Fibroblast of lung (primary cell): ENCODE data around the gene CHCHD10. TPM values are rescaled to one million over a fixed set of nuclear protein-coding genes. Genes with fewer than 3 reads are reported as not detected.

Source experiments
- DNase-seq, 2 donors: peaks; one replicate each; pipeline versions ENCODE4 v3.0.0 to v3.0.0-alpha.2; 2010; ENCODE audit warnings: low read depth in 2 of 2
- H2AFZ ChIP-seq: 2 replicates; pipeline ENCODE4 v1.5.1; 2012; ENCODE audit warnings: low read length, control low read depth, inconsistent platforms
- H3K27ac ChIP-seq: 2 replicates; pipeline ENCODE4 v1.5.1; 2011; ENCODE audit warnings: low read length, control low read depth; ENCODE audit not compliant: insufficient read depth
- H3K27me3 ChIP-seq: 2 replicates; pipeline ENCODE4 v1.5.1; 2011; ENCODE audit warnings: mild to moderate bottlenecking, low read length; ENCODE audit not compliant: control insufficient read depth, insufficient read depth
- H3K36me3 ChIP-seq: 2 replicates; pipeline ENCODE4 v1.5.1; 2011; ENCODE audit warnings: low read length; ENCODE audit not compliant: control insufficient read depth, insufficient read depth
- H3K4me1 ChIP-seq: 2 replicates; pipeline ENCODE4 v1.5.1; 2011; ENCODE audit warnings: low read length; ENCODE audit not compliant: control insufficient read depth, insufficient read depth; ENCODE audit errors: extremely low read depth
- H3K4me2 ChIP-seq: 2 replicates; pipeline ENCODE4 v1.5.1; 2011; ENCODE audit warnings: low read length, control low read depth; ENCODE audit not compliant: insufficient read depth; ENCODE audit errors: extremely low read depth
- H3K4me3 ChIP-seq, 4 experiments: fragments of 200-600 bp in 1 of 4; sonication (generic) in 1 of 4; replicated peaks in 1 of 4; 2 replicates each; pipeline ENCODE4 v1.5.1; 2011 to 2016; ENCODE audit warnings: low read length in 4 of 4, low read depth in 3 of 4, mild to moderate bottlenecking in 3 of 4, control low read depth in 2 of 4, inconsistent platforms in 1 of 4, mixed read lengths in 1 of 4; ENCODE audit not compliant: insufficient read depth in 1 of 4; ENCODE audit errors: control extremely low read depth in 1 of 4
- H3K79me2 ChIP-seq: 2 replicates; pipeline ENCODE4 v1.5.1; 2012; ENCODE audit warnings: mild to moderate bottlenecking, low read length, inconsistent platforms; ENCODE audit not compliant: control insufficient read depth, insufficient read depth
- H3K9ac ChIP-seq: 2 replicates; pipeline ENCODE4 v1.5.1; 2011; ENCODE audit warnings: mild to moderate bottlenecking, low read length, control low read depth; ENCODE audit not compliant: insufficient read depth
- H3K9me3 ChIP-seq: 2 replicates; pipeline ENCODE4 v1.5.1; 2012; ENCODE audit warnings: low read depth, low read length; ENCODE audit not compliant: control insufficient read depth, insufficient read depth
- H4K20me1 ChIP-seq: 2 replicates; pipeline ENCODE4 v1.5.1; 2011; ENCODE audit warnings: low read length; ENCODE audit not compliant: control insufficient read depth, insufficient read depth; ENCODE audit errors: extremely low read depth
- EZH2 ChIP-seq: IDR thresholded peaks from 2 replicates; pipeline ENCODE4 v1.5.1; 2012; ENCODE audit warnings: low read length, control low read depth, mild to moderate bottlenecking; ENCODE audit errors: missing control alignments
- polyA plus RNA-seq, 2 donors: library from polyadenylated mRNA; depleted of rRNA in 1 of 2; stranded (reverse) in 1 of 2; unstranded in 1 of 2; fragments of >200 nt; gene quantifications; 2 replicates each; pipeline ENCODE4 v1.2.1, GENCODE V29; 2011 to 2012; ENCODE audit warnings: missing spikeins in 1 of 2
- total RNA-seq: library from RNA; depleted of rRNA; stranded (reverse); fragments of >200 nt; gene quantifications from 2 replicates; pipeline ENCODE4 v1.2.1, GENCODE V29; 2014
- TF ChIP-seq, protein P1 (sequence below), 2 donors: IDR thresholded peaks in 1 of 2; conservative IDR thresholded peaks in 1 of 2; 1 replicate in 1 of 2; 2 replicates in 1 of 2; pipeline ENCODE4 v1.5.1; 2011 to 2012; ENCODE audit warnings: low read length in 2 of 2, control low read depth in 1 of 2, inconsistent platforms in 1 of 2, low read depth in 1 of 2, mild to moderate bottlenecking in 1 of 2

Gene CHCHD10
- total and polyA plus RNA-seq, 2 donors (not counting 1 experiment from before 2014, with no cell fraction given): 5.4 to 11.4 TPM

DNA sequence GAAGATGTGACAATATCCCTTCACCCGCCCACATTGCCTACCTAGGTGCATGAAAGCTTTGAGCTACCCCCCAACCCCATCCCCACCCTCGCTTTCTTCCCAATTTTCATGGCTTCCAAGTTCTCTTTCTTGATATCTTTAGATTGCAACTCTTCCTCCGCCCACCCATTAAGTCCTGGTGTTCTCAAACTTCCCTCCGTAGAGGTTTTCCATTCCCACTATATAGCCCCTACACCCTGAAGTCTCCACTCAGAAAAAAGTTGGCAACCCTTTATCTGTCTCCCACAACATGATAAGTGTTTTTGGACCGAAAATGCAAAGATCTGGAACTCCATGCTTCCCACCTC, 17.4 kb downstream of the CHCHD10 start:
- no peak for TF ChIP-seq EZH2
- TF ChIP-seq, protein P1, sequence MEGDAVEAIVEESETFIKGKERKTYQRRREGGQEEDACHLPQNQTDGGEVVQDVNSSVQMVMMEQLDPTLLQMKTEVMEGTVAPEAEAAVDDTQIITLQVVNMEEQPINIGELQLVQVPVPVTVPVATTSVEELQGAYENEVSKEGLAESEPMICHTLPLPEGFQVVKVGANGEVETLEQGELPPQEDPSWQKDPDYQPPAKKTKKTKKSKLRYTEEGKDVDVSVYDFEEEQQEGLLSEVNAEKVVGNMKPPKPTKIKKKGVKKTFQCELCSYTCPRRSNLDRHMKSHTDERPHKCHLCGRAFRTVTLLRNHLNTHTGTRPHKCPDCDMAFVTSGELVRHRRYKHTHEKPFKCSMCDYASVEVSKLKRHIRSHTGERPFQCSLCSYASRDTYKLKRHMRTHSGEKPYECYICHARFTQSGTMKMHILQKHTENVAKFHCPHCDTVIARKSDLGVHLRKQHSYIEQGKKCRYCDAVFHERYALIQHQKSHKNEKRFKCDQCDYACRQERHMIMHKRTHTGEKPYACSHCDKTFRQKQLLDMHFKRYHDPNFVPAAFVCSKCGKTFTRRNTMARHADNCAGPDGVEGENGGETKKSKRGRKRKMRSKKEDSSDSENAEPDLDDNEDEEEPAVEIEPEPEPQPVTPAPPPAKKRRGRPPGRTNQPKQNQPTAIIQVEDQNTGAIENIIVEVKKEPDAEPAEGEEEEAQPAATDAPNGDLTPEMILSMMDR (conservative IDR thresholded peaks at IDR 0.05 in 1 of 2, IDR thresholded peaks at IDR 0.05 in 1 of 2; ENCODE audit: low read depth in 1 of 2, low read length in 2 of 2): no peak
- Histone ChIP-seq H3K27me3 (no peaks in the 10 kb centered on the region), H3K4me3 (peak overlapping the region; percentile 80 to 95 (median 85)), H3K4me2 (peak overlapping the region; percentile 99), H3K79me2 (no peaks in the 10 kb centered on the region), H3K9ac (peak overlapping the region; percentile 73), H3K4me1 (no peaks in the 10 kb centered on the region), H3K36me3 (no peaks in the 10 kb centered on the region), H3K9me3 (no peaks in the 10 kb centered on the region), H3K27ac (peak overlapping the region; percentile 42), H4K20me1 (no peaks in the 10 kb centered on the region), H2AFZ (peak overlapping the region; percentile 83)
- no peak for DNase-seq

DNA sequence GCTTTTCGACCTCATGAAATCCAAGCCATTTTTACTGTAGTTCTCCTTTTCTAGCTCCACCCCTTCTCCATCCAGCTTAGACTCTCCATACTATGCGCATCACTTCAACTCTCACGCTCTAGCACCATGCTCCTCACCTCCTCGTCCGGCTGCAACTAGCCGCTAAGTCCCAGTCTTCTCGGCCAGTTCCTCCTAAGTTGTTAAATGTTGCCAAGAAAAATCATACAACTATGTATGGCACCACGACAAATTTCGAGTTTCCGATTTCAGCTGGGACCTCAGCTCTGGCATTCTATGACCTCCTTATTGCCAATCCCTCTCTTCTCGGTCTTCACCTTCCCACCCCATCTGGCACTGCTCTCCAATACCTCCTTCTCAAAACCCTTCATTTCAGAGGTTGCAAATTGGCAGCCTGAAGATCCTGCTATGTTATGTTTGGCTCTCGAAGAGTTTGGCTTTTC, 17.9 kb downstream of the CHCHD10 start:
- Histone ChIP-seq H3K9me3 (no peaks in the 10 kb centered on the region), H3K4me1 (no peaks in the 10 kb centered on the region), H3K4me3 (peak overlapping the region; percentile 80 to 95 (median 85)), H4K20me1 (no peaks in the 10 kb centered on the region), H3K4me2 (peak overlapping the region; percentile 99), H3K27me3 (no peaks in the 10 kb centered on the region), H3K27ac (no peak overlapping the region), H3K9ac (no peak overlapping the region), H2AFZ (no peak overlapping the region), H3K79me2 (no peaks in the 10 kb centered on the region), H3K36me3 (no peaks in the 10 kb centered on the region)
- TF ChIP-seq EZH2: no peak
- TF ChIP-seq, protein P1 (conservative IDR thresholded peaks at IDR 0.05 in 1 of 2, IDR thresholded peaks at IDR 0.05 in 1 of 2; ENCODE audit: low read depth in 1 of 2, low read length in 2 of 2): no peak
- DNase-seq: peak in 1 of 2 donors; percentile 25

DNA sequence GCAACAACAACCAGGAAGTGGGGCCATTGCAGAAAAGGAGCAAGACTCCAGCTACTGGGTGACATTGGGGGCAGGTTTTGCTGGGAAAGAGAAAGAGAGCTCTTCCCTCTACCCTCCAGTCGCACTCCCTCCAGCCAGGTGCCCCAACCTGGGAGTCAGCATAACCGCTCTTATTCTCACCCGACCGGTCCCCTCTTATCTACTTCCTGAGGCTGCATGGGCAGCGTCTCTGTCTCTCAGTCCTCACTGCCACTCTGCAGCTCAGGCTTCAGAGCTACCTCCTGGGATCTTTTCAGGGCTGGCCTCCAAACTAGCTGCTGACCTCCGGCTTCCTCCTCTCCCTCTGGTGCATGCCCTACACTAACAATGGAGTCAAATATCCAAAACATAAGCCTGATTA, 22.0 kb downstream of the CHCHD10 start:
- H3K9me3 ChIP-seq: no peaks in the 10 kb centered on the region
- no peak for TF ChIP-seq EZH2
- TF ChIP-seq, protein P1 (conservative IDR thresholded peaks at IDR 0.05 in 1 of 2, IDR thresholded peaks at IDR 0.05 in 1 of 2; ENCODE audit: low read depth in 1 of 2, low read length in 2 of 2): no peak
- H3K4me2 ChIP-seq: no peak overlapping the region
- no peaks in the 10 kb centered on the region for H3K79me2 ChIP-seq
- H3K27me3 ChIP-seq: no peaks in the 10 kb centered on the region
- no peak overlapping the region for H3K4me3 ChIP-seq
- H4K20me1 ChIP-seq: no peaks in the 10 kb centered on the region
- H3K4me1 ChIP-seq: no peaks in the 10 kb centered on the region
- DNase-seq: no peak
- H2AFZ ChIP-seq: no peak overlapping the region
- H3K9ac ChIP-seq: no peak overlapping the region
- H3K36me3 ChIP-seq: peaks cover 3% of the 10 kb centered on the region
- no peak overlapping the region for H3K27ac ChIP-seq
